ENCODE measurements around the gene KIT.
"Not testable (repeated sequence)": the region's sequence is repeated elsewhere in the genome, so short reads cannot be mapped to it uniquely, and the experiment has no call there.

The KIT gene

GRCh38 chr4:54657551-54658251 is at the start of gene KIT:
Gene KIT (plus strand): TSS chr4:54657957. CDS start chr4:54658015, 58 bp downstream.
- intact Hi-C loops (cut with DNase I): no loop called here
- peak in 8 of 10 donors; percentile 11 to 88 (median 49) for DNase-seq

- intact Hi-C loops (cut with DNase I): no loop called here
- no peak for DNase-seq
Measured at GRCh38 chr4:54609310-54609709, 48.4 kb upstream of the KIT start.

- intact Hi-C loops (cut with DNase I): no loop called here
- no peak for DNase-seq
Measured at GRCh38 chr4:54614149-54614548, 43.6 kb upstream of the KIT start.

- DNase-seq: no peak
- intact Hi-C loops (cut with DNase I): no loop called here
Measured at GRCh38 chr4:54620773-54621172, 37.0 kb upstream of the KIT start.

- no peak for DNase-seq
Measured at GRCh38 chr4:54625391-54625790, 32.4 kb upstream of the KIT start.

GRCh38 chr4:54626113-54626512 is 31.6 kb upstream of the KIT start:
- no peak for DNase-seq
- intact Hi-C loops (cut with DNase I): no loop called here

More at GRCh38 chr4:54625391-54625790, 32.4 kb upstream of the KIT start:
- intact Hi-C loops (cut with DNase I): no loop called here

GRCh38 chr4:54632537-54632936 is 25.2 kb upstream of the KIT start:
- DNase-seq: no peak
- intact Hi-C loops (cut with DNase I): no loop called here

- DNase-seq; intact Hi-C loops (cut with DNase I): not testable (repeated sequence)
Measured at GRCh38 chr4:54633102-54633740, 24.5 kb upstream of the KIT start.

- DNase-seq: no peak
- intact Hi-C loops (cut with DNase I): no loop called here
Measured at GRCh38 chr4:54635318-54635717, 22.4 kb upstream of the KIT start.

GRCh38 chr4:54637325-54637724 is 20.4 kb upstream of the KIT start:
- intact Hi-C loops (cut with DNase I): no loop called here
- DNase-seq: no peak

- DNase-seq; intact Hi-C loops (cut with DNase I): not testable (repeated sequence)
Measured at GRCh38 chr4:54641101-54641500, 16.7 kb upstream of the KIT start.

GRCh38 chr4:54643172-54643571 is 14.6 kb upstream of the KIT start:
- DNase-seq: no peak
- intact Hi-C loops (cut with DNase I): no loop called here

- intact Hi-C loops (cut with DNase I): no loop called here
Measured at GRCh38 chr4:54643958-54644751, 13.6 kb upstream of the KIT start.

GRCh38 chr4:54645830-54646229 is 11.9 kb upstream of the KIT start:
- intact Hi-C loops (cut with DNase I): no loop called here
- no peak for DNase-seq

More at GRCh38 chr4:54643958-54644751, 13.6 kb upstream of the KIT start:
- DNase-seq: no peak

GRCh38 chr4:54647070-54647469 is 10.7 kb upstream of the KIT start:
- DNase-seq: no peak
- intact Hi-C loops (cut with DNase I): no loop called here

- intact Hi-C loops (cut with DNase I): no loop called here
- DNase-seq: no peak
Measured at GRCh38 chr4:54651050-54651449, 6.7 kb upstream of the KIT start.

- DNase-seq: no peak
- intact Hi-C loops (cut with DNase I): no loop called here
Measured at GRCh38 chr4:54654753-54655152, 3.0 kb upstream of the KIT start.

- peak in 1 of 10 donors; percentile 74 for DNase-seq
- intact Hi-C loops (cut with DNase I): no loop called here
Measured at GRCh38 chr4:54657185-54657550, 589 bp upstream of the KIT start.

- intact Hi-C loops (cut with DNase I): no loop called here
- DNase-seq: peak; percentile 40 to 93 (median 58)
Measured at GRCh38 chr4:54658252-54659093, 716 bp downstream of the KIT start.

- peak in 3 of 10 donors; percentile 12 to 76 (median 22) for DNase-seq
- intact Hi-C loops (cut with DNase I): no loop called here
Measured at GRCh38 chr4:54659313-54659712, 1.6 kb downstream of the KIT start.
